GM12891 (cell line): Measurements from ENCODE around the gene RRP8.

ENCODE experiments used
- DNase-seq: peaks from one replicate; pipeline ENCODE4 v3.0.0; 2011; ENCODE audit warnings: low spot score; ENCODE audit not compliant: insufficient read length
- FAIRE-seq: peaks from 2 replicates; lab custom pipeline; 2011; peaks lifted over from hg19 to GRCh38; lab: Jason Lieb, UNC
- PAX5 ChIP-seq: IDR thresholded peaks from 2 replicates; pipeline ENCODE4 v1.6.1; 2011; ENCODE audit warnings: low read length, moderate library complexity, mild to moderate bottlenecking; ENCODE audit not compliant: insufficient read depth, severe bottlenecking
- POLR2A ChIP-seq: IDR thresholded peaks from 2 replicates; pipeline ENCODE4 v1.6.1; 2011; ENCODE audit warnings: low read depth, low read length, control low read depth
- POLR2AphosphoS5 ChIP-seq: IDR thresholded peaks from 2 replicates; pipeline ENCODE4 v1.6.1; 2011; ENCODE audit warnings: low read depth, low read length, control low read depth
- POU2F2 ChIP-seq: IDR thresholded peaks from 2 replicates; pipeline ENCODE4 v1.6.1; 2011; ENCODE audit warnings: low read depth, mild to moderate bottlenecking, control low read depth, low read length, moderate library complexity
- SPI1 ChIP-seq: IDR thresholded peaks from 2 replicates; pipeline ENCODE4 v1.6.1; 2011; ENCODE audit warnings: low read depth, low read length, control low read depth
- TAF1 ChIP-seq: IDR thresholded peaks from 2 replicates; pipeline ENCODE4 v1.6.1; 2011; ENCODE audit warnings: low read depth, low read length, control low read depth

The RRP8 gene

DNA sequence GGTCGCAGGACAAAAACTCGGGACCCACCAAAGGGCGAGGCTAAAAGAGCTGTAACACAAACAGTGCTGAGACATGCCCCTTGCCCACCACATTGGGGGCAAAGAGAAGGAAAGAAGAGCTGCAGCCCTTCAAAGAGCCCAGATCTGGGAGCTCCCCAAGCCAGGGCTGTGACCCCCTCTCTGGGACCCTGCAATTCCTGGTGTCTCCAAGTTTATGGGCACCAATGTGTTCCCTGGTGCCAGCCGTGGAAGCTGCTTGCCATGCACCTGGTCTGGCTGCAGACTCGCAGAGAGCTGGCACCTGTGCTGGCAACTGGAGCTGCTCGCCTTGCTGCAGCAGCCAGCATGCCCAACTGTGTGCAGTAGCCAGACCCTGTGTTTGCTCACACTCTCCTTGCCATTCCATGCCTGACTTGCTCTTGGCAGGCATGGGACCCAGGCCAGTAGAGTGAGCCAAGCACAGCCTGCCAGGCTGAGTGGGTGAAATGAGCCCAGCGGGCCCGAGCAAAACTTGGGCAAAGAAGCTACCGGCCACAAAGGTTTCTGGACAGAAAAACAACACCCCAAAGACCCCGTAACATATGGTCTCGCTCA is 16.0 kb downstream of the RRP8 start:
- no peak for FAIRE-seq
- TF ChIP-seq POLR2A: no peak
- no peak for TF ChIP-seq SPI1
- no peak for TF ChIP-seq POLR2AphosphoS5
- no peak for TF ChIP-seq PAX5
- TF ChIP-seq TAF1: no peak
- TF ChIP-seq POU2F2: no peak
- DNase-seq: no peak

DNA sequence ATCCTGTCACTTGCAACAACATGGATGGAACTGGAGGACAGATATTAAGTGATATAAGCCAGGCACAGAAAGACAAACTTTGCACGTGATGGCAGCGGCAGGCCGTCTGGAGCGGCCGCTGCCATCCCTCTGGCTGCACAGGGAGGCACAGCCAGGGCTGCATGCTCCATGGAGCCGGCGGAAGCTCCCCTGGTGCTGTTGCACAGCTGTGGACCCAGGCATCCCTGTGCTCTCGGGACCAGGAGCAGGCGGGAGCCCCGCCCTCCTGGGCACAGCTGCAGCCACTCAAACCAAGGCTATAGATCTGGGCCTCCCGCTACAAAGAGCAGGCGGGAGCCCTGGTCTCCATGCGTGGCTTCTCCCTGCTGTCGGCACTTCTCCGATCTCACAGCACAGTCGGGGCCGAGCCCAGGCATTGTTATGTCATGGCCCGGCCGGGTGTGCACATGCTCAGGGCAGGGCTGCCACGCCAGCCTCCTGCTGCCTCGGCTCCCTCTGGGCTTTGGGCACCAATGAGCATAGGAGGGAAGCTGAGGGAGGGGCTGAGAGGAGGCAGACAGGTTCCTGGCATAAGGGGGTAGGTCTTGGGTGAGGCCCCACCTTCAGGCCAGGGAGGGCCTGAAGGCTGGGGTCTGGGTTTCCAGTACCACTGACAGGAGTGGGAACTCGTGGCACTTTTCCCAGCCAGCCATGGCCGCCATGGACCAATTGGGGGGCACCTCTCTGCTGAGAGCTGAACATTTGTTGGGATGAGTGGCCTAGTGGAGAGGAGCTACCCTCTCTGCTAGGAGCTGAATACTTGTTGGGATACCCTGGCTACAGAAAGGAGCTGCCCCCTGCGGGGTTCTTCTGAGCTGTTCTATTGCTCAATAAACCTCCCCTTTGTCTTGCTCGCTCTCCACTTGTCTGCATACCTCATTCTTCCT is 16.7 kb downstream of the RRP8 start:
- TF ChIP-seq POLR2A: no peak
- DNase-seq (no peak), FAIRE-seq (no peak)

DNA sequence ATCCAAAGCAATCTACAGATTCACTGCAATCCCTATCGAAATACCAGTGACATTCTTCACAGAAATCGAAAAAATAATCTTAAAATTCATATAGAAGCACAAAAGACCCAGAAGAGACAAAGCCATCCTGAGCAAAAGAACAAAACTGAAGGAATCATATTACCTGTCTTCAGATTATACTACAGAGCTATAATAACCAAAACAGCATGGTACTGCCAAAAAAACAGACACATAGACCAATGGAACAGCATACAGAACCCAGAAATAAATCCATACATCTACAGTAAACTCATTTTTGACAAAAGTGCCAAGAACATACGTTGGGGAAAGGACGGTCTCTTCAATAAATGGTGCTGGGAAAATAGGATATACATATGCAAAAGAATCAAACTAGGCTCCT is 18.9 kb downstream of the RRP8 start:
- FAIRE-seq: no peak
- TF ChIP-seq SPI1 (no peak), POLR2AphosphoS5 (no peak), POLR2A (no peak), TAF1 (no peak), POU2F2 (no peak), PAX5 (no peak)

DNA sequence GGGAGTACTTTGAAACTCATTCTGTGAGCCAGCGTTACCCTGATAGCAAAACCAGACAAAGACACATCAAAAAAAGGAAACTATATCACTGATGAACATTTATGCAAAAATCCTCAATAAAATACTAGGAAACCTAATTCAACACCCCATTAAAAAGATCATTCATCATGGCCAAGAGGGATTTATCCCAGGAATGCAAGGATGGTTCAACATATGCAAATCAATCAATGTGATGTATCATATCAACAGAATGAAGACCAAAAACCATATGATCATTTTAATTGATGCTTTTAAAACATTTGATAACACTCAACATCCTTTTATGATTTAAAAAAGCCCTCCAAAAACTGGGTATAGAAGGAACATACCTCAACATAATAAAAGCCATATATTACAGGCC is 19.8 kb downstream of the RRP8 start:
- no peak for FAIRE-seq

More for the DNA sequence above, 18.9 kb downstream of the RRP8 start:
- DNase-seq: no peak

DNA sequence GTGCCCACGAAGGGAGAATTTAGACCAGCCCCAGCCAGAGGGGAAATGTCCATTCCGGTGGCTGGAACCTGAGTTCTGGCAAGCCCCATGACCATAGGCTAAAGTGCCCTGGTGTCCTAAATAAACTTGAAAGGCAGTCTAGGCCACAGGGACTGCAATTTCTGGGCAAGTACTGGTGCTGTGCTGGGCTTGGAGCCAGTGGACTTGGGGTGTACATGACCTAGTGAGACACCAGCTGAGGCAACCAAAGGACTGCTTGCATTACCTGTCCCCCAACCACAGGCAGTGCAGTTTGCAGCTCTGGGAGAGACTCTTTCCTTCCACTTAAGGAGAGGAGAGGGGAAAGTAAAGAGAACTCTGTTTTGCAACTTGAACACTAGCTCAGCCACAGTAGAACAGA is 23.7 kb downstream of the RRP8 start:
- DNase-seq (no peak), FAIRE-seq (no peak)
- no peak for TF ChIP-seq POLR2A
- TF ChIP-seq TAF1: no peak
- TF ChIP-seq SPI1: no peak

More for the DNA sequence above, 19.8 kb downstream of the RRP8 start:
- no peak for TF ChIP-seq SPI1
- no peak for TF ChIP-seq TAF1
- no peak for TF ChIP-seq POLR2A
- TF ChIP-seq PAX5: no peak
- TF ChIP-seq POLR2AphosphoS5: no peak
- no peak for TF ChIP-seq POU2F2
- DNase-seq: no peak

DNA sequence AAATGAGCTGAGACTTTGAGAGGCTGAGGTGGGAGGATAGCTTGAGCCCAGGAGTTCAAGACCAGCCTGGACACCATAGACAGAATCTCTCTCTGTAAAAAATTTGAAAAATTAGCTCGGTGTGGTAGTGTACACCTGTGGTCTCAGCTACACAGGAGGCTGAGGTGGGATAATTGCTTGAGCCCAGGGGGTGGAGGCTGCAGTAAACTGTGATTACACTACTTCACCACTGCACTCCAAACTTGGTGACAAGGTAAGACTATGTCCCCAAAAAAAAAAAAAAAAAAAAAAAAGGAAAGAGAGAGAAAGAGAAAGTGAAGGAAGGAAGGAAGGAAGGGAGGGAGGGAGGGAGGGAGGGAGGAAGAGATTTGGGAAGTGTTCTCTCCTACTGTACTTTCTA is 25.3 kb downstream of the RRP8 start:
- no peak for TF ChIP-seq POU2F2
- no peak for TF ChIP-seq PAX5
- no peak for TF ChIP-seq POLR2AphosphoS5
- TF ChIP-seq POLR2A: no peak
- TF ChIP-seq TAF1: no peak
- TF ChIP-seq SPI1: no peak
- FAIRE-seq (no peak), DNase-seq (no peak)

DNA sequence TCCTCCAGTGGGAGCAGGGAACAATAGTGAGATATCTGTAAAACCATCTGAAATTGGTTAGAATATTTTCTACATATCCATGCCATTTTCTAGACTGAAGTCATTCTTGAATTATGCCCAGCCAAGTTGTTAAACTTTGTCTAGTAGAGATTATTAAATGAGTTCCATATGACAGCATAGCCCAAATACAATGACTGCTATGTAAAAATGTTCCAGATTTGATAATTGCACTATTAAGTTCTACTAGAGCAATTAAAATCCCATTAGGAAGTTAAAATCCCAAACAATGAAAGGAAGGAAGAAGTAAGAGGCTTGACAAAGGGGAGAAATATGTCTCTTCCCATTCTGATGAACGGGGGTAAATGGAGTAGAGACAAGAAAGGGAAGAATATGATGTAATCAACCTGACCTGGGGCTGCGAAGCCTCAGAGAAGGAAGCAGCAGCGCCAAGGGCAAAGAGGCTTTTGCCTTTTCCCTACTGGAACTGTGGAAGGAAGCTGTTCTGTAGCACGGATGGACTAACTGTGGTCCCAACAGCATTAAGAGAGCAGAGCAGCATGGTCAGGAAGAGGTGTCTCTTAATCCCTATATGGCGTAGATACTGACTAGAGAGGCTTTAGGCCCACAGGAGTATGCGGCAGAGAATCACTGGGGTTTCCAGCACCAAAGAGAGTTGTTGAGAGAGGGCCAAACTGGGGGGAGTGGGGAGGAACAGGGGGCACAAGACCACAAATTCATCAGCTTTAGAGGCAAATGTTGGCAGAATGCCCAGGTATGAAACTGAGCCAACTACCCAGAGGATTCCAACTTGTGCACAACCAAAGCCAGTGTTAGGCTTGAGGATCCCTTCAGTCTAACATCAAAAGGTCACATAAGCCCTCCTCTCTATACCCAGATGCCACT is 26.7 kb downstream of the RRP8 start:
- DNase-seq (no peak), FAIRE-seq (no peak)
- TF ChIP-seq TAF1 (no peak), POU2F2 (no peak), POLR2AphosphoS5 (no peak), SPI1 (no peak), PAX5 (no peak), POLR2A (no peak)

DNA sequence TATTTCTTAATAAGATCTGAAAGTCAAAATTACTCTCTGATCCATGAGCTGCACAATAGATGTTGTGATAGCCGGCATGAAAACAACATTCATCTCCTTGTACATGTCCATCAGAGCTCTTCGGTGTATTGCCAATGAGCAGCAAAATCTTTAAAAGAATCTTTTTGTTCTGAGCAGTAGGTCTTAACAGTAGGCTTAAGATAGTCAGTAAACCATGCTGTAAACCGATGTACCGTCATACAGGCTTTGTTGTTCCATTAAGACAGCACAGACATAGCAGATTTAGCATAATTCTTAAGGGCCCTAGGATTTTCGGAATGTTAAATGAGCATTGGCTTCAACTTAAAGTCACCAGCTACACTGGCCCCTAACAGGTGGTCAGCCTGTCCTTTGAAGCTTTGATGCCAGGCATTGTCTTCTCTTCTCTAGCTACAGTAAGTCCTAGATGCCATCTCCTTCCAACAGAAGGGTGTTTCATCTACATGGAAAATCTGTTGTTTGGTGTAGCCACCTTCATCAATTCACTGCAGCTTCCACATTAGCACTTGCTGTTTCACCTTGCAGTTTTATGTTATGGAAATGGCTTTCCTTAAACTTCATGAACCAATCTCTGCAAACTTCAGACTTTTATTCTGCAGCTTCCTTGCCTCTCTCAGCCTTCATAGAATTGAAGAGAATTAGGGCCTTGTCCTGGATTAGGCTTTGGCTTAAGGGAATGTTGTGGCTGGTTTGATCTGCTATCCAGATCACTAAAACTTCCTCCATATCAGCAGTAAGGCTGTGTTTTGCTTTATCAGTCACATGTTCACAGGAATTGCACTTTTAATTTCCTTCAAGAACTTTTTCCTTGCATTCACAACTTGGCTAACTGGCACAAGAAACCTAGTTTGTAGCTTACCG is 28.4 kb downstream of the RRP8 start:
- FAIRE-seq (no peak), DNase-seq (no peak)
- TF ChIP-seq TAF1: no peak

DNA sequence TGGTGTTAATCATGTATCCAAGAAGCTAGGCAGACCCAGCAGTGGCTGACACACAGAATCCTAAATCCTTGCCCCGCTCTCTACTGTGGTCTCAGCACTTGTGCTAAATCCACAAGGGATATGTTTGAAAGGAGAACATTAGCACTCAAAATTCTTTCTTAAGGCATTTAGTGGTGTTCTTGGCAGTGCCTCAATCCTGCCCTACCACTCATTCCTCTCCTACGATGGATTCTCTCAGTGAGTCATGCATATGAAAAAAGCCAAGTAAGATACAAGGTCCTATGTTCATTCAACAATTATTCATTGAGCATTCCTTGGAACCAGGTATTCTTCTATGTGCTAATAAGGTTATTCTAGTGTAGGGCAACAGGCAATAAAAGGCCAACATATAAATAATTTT is 31.2 kb downstream of the RRP8 start:
- TF ChIP-seq SPI1 (no peak), PAX5 (no peak), POU2F2 (no peak), POLR2A (no peak), TAF1 (no peak), POLR2AphosphoS5 (no peak)
- no peak for FAIRE-seq

More for the DNA sequence above, 31.2 kb downstream of the RRP8 start:
- DNase-seq: no peak
